GM21528 (cell line): Measurements from ENCODE around the gene ZC3H18.

Experiments
- ATAC-seq: cut with Tn5 transposase; IDR thresholded peaks from one replicate; pipeline ENCODE4 v1.9.1; 2021; ENCODE audit warnings: mild to moderate bottlenecking, moderate library complexity; ENCODE audit not compliant: unreplicated experiment, low FRiP score

ZC3H18 gene

DNA sequence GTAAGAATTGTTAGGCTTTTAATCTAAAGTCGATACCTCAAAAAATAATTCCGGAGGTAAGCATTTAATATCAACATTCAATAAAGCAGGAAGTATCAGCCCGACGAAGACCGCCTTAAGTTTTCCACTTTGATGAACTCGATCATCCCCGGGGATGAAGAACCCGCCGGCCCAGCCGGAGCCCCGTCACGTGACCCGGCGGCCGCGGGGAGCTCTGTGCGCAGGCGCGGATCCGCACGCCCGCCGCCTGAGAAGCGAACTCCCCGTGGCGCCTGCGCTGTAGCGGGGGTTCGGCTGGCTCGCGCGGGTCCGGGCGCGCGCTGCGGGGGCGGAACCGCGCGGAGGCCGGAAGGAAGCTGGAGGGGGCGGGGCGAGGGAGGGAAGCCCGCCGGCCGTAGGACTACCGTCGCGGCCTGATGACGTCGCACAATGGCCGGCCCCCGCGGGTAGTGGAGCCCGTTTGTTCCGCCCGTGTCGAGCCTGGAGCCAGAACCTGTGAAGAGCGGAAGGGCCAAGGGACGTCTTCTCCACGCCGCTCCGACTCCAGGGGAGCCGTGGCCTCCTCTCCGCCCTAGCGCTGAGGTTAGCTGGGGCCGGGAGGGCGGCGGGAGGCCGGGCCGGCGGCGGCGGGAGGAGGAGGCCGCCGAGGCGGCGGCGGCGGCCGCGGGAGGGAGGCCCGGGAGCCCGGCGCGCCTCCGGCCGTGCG, at the start of gene ZC3H18:
Gene ZC3H18 (plus strand): TSS at position 419 of the 706 bp plus-strand sequence. CDS start 6,721 bp downstream, outside the sequence.
- peak; percentile 66 for ATAC-seq

DNA sequence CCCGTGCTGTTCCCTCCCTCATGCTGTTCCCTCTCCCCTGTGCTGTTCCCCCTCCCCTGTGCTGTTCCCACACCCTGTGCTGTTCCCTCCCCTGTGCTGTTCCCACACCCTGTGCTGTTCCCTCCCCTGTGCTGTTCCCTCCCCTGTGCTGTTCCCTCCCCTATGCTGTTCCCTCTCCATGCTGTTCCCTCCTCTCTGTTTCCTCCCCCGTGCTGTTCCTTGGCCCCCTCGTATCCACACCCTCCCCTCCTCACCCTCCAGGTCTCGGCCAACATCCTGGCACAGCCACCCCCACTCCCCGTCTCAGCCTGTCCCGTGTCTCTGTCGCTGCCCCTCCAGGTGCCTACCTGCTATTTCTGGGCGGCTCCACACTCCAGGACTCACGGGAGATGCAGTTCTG, 48.5 kb upstream of the ZC3H18 start:
- ATAC-seq: no peak

- no peak for ATAC-seq
These were observed 47.8 kb upstream of the ZC3H18 start for GRCh38 chr16:88522276-88522949.

DNA sequence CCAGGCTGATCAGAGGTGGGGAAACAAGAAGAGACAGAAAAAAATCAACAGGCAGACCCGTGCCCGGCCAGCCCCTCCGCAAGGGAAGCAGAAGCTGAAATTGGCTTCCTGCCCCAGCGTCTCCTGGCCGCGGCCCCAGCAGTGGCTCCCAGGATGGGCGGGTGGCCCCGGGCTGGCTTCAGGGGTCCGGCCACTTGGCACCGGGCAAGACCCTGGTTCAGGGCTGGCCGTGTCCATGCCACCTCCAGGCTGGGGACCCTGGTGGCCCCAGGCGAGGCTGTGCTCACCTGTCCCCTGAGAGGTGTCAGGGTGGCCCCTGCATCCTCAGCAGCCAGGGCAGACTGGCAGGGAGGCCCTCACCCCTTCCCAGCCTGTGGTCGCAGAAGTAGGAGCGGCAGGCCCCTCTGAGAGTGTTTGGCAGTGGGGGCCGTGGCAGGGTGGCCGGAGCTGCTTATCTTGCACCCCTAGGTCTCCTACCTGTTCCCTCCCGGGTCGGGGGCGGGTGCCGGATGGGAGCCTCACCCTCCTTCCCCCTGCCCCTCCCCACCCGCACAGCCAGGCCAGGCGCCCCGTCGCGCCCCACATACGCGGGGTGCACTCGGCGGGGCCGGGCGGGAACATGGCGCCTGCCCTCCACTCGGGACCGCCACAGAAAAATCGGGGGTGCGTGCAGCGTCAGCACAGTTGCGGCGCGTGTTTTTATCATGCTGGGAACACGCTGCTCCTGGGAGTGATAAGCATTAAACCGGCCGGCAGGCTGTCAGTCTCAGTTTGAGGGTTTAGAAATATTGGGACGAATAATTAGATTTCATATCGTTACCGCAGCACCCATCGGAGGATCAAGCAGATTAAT, 46.7 kb upstream of the ZC3H18 start:
- ATAC-seq: no peak

GRCh38 chr16:88524274-88524972, 45.8 kb upstream of the ZC3H18 start:
- ATAC-seq: no peak

DNA sequence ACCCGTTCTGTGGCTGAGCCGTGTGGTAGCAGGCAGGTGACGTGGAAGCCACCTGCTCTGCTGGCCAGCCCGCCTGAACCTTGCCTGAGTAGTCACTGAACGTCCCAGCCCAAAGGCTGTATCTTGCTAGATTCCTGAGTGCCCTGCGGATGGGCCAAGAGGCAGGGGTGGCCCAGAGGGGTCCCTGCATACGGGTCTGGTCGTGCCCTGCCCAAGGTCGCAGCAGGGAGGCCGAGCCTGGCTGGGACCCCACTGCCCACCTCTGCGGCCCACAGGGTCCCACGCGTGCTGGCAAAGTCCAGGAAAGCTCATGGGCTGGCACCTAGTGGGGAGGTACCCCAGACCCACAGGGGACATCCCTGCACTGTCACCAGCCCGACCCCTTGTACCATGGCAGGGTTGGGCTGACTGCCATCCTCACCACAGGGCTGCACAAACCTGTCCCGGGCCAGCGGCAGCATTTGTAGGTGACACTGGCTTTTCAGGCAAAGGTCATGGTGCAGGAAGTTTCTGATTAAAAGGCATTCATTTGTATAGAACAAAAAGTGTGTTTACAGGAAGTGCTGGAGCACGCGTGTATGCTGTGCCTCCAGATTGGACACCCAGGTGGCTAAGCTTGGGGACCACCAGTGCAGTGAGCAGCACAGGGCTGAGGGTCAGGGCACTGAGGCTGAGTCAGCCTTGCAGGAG, 45.1 kb upstream of the ZC3H18 start:
- no peak for ATAC-seq

- ATAC-seq: no peak
These were observed 44.6 kb upstream of the ZC3H18 start for GRCh38 chr16:88525663-88525990.

DNA sequence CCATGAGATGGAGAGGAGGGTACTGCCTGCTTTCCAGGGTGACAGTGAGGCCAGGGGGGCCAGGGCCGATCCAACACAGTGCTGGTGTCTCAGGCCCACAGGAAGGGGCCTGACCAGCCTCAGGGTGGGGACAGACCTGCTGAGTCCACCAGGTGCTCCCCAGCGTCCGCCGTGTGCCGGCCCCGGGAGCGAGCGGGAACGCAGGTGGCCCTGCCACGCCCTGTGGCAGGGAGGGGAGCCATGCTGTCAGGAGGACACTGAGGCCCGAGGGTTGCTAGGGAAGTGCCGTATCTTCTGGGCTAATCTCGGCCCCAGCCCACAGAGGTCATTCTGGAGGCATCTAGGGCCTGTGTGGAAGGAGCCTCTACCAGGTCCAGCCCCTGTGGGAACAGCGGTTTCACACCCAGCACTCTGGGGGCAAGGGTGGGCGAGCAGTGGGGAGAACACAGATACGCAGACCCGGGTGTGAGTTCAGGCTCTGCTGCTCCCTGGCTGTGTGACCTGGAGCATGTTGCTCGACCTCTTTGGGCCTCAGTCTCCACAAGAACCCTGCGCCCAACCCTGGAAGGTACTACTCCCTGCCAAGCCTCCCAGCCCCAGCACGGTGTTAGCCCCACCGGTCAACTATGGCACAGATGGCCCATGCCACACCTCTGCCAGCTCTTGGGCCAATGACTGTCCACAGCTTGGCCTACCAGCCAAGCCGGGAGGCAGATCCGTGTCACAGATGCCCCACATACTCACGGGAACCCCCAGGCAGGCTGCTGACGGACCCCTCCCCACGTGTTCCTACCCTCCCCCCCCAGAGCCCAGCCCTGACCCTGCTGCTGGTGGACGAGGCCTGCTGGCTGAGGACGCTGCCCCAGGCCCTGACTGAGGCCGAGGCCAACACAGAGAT, 43.9 kb upstream of the ZC3H18 start:
- no peak for ATAC-seq

- ATAC-seq: no peak
These were observed 43.4 kb upstream of the ZC3H18 start for GRCh38 chr16:88526906-88527185.

GRCh38 chr16:88527186-88527936, 42.8 kb upstream of the ZC3H18 start:
- no peak for ATAC-seq

- no peak for ATAC-seq
These were observed 42.1 kb upstream of the ZC3H18 start for GRCh38 chr16:88527937-88528743.

GRCh38 chr16:88528902-88529318, 41.3 kb upstream of the ZC3H18 start:
- ATAC-seq: no peak

DNA sequence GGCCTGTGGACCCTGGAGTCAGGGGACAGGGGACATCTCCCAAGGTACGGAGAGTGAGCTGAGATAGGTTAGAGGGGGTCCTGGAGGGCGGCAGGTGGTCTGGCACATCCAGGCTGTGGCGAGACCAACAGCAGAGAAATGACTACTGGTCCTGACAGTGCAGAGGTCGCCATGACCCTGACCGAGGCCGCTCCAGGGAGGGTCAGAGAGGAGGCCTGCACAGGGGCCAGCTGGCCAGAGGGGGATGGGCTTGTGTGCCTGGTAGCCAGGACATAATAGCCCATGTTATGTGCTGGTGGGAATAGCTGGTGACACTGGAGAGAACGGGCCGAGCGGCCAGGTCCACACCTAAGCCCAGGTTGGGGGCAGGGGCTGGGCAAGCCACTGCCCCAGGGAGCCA, 40.6 kb upstream of the ZC3H18 start:
- ATAC-seq: no peak

DNA sequence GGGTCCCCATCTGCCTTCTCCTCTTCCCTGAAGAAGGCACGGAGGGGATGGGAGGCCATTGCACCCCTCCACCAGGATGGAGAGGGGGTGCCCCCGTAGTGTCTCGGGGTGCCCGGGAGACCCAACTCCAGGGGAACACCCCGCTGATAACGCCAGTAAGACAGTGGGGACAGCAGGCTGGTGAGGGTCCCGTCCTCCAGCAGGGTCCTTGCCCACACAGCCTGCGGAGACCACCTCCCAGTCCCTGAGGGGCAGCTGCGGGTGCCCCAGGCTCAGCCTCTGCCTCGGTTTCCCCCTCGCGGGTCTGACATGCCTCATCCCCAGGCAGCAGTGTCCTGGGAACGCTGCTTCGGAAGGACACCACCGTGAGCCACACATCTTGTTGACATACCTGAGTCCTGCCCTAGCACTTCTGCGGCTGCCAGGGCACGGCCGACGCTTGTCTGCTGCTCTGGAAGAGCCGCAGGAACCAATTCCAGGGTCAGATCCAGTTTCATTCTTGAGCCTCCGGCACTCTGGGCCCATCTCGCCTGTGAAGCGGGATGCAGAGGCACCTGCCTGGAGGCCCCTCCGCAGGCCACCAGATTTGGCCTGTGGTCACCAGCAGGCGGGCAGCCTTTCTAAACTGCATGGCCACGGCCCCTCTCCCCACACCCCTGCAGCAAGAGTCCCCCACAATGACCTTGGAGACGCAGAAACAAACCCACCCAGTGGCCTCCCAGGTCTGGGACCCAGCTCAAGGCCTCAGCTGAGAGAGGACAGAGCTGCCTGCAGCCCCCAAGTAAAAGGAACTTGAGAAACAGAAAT, 39.9 kb upstream of the ZC3H18 start:
- no peak for ATAC-seq

- ATAC-seq: no peak
These were observed 39.4 kb upstream of the ZC3H18 start for GRCh38 chr16:88530858-88531203.

- no peak for ATAC-seq
These were observed 38.9 kb upstream of the ZC3H18 start for GRCh38 chr16:88531346-88531745.

DNA sequence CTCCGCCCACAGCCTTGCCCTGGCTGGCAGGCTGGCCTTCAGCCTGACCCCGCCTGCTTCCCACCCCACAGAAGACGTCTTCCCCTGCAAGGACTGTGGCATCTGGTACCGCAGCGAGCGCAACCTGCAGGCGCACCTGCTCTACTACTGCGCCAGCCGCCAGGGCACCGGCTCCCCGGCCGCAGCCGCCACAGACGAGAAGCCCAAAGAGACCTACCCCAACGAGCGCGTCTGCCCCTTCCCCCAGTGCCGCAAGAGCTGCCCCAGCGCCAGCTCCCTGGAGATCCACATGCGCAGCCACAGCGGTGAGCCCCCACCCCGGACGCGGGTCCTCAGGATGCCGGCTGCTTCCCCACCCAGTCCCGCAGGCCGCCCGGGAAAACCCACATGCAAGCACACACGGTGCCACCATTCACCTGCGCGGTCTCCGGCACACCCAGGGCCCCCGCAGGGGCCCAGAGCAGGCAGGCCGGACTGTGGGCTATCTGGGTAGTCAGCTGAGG, 38.2 kb upstream of the ZC3H18 start:
- no peak for ATAC-seq
